ENCODE data around the gene SPDYE8. TPM values are rescaled to one million over a fixed set of nuclear protein-coding genes. Genes with fewer than 3 reads are reported as not detected.
"Not testable (repeated sequence)": the region's sequence is repeated elsewhere in the genome, so short reads cannot be mapped to it uniquely, and the experiment has no call there.

Gene SPDYE8
- total and polyA plus RNA-seq, 2 experiments from 2014 or later = 0.34 TPM; not detected in 1

DNA sequence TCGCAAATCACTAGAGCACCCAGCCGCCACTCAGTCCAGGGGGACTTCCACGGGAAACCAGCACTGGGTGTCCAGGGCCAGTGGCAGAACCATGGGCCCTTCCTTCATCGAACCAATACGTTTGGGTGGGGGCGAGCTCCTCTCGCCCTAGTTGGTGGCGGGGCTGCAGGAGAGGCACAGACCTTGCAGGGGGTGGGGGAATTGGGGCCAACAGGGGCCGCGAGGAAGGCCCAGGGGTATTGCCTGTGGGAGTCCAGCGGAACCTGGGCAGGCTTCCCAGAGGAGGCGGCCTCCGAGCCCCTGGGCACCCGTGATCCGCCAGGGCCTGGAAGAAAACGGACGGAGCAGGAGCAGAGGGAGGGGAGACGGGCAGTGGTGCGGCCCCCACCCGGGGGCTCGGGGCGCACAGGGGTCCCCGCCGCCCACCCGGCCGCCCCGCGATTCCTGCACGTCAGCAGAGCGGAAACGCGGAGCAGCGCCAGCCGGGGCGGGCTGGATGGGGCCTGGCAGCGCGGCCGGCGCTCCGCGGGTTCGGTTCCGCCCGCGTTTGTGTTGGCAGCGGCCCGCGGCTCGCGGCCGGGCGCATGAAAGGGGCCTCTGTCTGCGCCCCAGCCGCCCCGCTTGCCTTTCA, 53.8 kb downstream of the SPDYE8 start:
- H3K4me3 ChIP-seq; H2AFZ ChIP-seq; H3K27me3 Mint-ChIP-seq (ENCODE audit: insufficient read depth, low read depth, poor library complexity); H3K27me3 ChIP-seq (ENCODE audit: insufficient read depth); H4K20me1 ChIP-seq (replicated peaks; ENCODE audit: insufficient read depth); H3K4me1 Mint-ChIP-seq; H3K9me2 ChIP-seq (ENCODE audit: insufficient read depth); H3K27ac Mint-ChIP-seq; H3K27ac ChIP-seq (ENCODE audit: low read depth); H3K4me3 Mint-ChIP-seq; H3K4me2 ChIP-seq; H3K36me3 Mint-ChIP-seq (ENCODE audit: low read depth); H3F3A ChIP-seq (replicated peaks; ENCODE audit: low read depth); H3K9me3 Mint-ChIP-seq; H3K4me1 ChIP-seq (ENCODE audit: insufficient read depth); DNase-seq (ENCODE audit: low spot score); H3K79me2 ChIP-seq (replicated peaks; ENCODE audit: insufficient read depth); H3K36me3 ChIP-seq (ENCODE audit: insufficient read depth): not testable (repeated sequence)
- peak; percentile 46 for ATAC-seq

GRCh38 chr7:72974781-72975180, 54.8 kb downstream of the SPDYE8 start:
- H3K27me3 Mint-ChIP-seq (ENCODE audit: insufficient read depth, low read depth, poor library complexity); DNase-seq (ENCODE audit: low spot score); H3K27me3 ChIP-seq (ENCODE audit: insufficient read depth); H3K79me2 ChIP-seq (replicated peaks; ENCODE audit: insufficient read depth); H3K9me3 Mint-ChIP-seq; H3F3A ChIP-seq (replicated peaks; ENCODE audit: low read depth); H3K9me2 ChIP-seq (ENCODE audit: insufficient read depth); H2AFZ ChIP-seq; H3K4me1 ChIP-seq (ENCODE audit: insufficient read depth); H3K36me3 ChIP-seq (ENCODE audit: insufficient read depth); H3K4me3 Mint-ChIP-seq; H3K27ac ChIP-seq (ENCODE audit: low read depth); H3K4me1 Mint-ChIP-seq; H3K27ac Mint-ChIP-seq; H3K4me2 ChIP-seq; H4K20me1 ChIP-seq (replicated peaks; ENCODE audit: insufficient read depth); H3K4me3 ChIP-seq; H3K36me3 Mint-ChIP-seq (ENCODE audit: low read depth): not testable (repeated sequence)
- ATAC-seq = peak; percentile 16; the same call in 2 of the 3 replicates

DNA sequence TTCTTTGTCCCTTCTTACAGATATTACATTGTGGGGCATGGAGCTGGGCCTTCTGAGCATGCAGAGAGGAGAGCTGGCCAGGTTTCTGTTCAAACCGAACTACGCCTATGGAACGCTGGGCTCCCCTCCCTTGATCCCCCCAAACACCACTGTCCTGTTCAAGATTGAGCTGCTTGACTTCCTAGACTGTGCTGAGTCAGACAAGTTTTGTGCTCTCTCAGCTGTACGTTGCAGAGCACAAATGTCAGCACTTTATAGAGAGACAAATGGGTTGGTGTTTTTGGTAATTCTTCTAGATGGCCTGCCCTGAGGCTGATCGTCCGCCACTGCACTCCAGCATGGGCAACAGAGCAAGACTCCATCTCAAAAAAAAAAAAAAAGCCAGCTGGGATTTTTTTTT, 58.1 kb downstream of the SPDYE8 start:
- H3K79me2 ChIP-seq (replicated peaks; ENCODE audit: insufficient read depth); H3K27ac ChIP-seq (ENCODE audit: low read depth); H3K4me3 Mint-ChIP-seq; H2AFZ ChIP-seq; H3K4me1 Mint-ChIP-seq; H3K9me2 ChIP-seq (ENCODE audit: insufficient read depth); H3K36me3 Mint-ChIP-seq (ENCODE audit: low read depth); H3K36me3 ChIP-seq (ENCODE audit: insufficient read depth); H3F3A ChIP-seq (replicated peaks; ENCODE audit: low read depth); H3K4me1 ChIP-seq (ENCODE audit: insufficient read depth); H3K4me3 ChIP-seq; H3K4me2 ChIP-seq; H4K20me1 ChIP-seq (replicated peaks; ENCODE audit: insufficient read depth); H3K27me3 ChIP-seq (ENCODE audit: insufficient read depth); ATAC-seq; DNase-seq (ENCODE audit: low spot score); H3K9me3 Mint-ChIP-seq; H3K27ac Mint-ChIP-seq; H3K27me3 Mint-ChIP-seq (ENCODE audit: insufficient read depth, low read depth, poor library complexity): not testable (repeated sequence)

Small RNAs within 50 kb of the gene (small RNA-seq; reads per million reads assigned to genes)
- not detected for gene RF00019 (ENCODE audit: low replicate concordance)

Other genes with a start within 250 kb of the SPDYE8 start
- 2.8 and 4.6 TPM in 2 replicates for gene TYW1B, start 201.6 kb downstream of the SPDYE8 start, total RNA-seq (2014; rRNA removed; shearing (Covaris generic))
- 5.6 and 6.2 TPM in 2 replicates for gene TYW1B, start 201.6 kb downstream of the SPDYE8 start, polyA plus RNA-seq (2016; fragmentation: Nextera tagmentation; extraction: Ambion mirVana)
- 37.1 and 39.8 TPM in 2 replicates for gene POM121, start 104.7 kb downstream of the SPDYE8 start, total RNA-seq (2014; rRNA removed; shearing (Covaris generic))
- 24.1 and 24.5 TPM in 2 replicates for gene POM121, start 104.7 kb downstream of the SPDYE8 start, polyA plus RNA-seq (2016; fragmentation: Nextera tagmentation; extraction: Ambion mirVana)
- not detected in 2 replicates for gene TRIM74, start 60.3 kb downstream of the SPDYE8 start, total RNA-seq (2014; rRNA removed; shearing (Covaris generic))
- gene TRIM74, start 60.3 kb downstream of the SPDYE8 start, polyA plus RNA-seq (2016; fragmentation: Nextera tagmentation; extraction: Ambion mirVana) = not detected in 2 replicates
- not detected in 2 replicates for gene SPDYE11, start 28.1 kb upstream of the SPDYE8 start, total RNA-seq (2014; rRNA removed; shearing (Covaris generic))
- gene SPDYE11, start 28.1 kb upstream of the SPDYE8 start, polyA plus RNA-seq (2016; fragmentation: Nextera tagmentation; extraction: Ambion mirVana) = 0.92 and 1.4 TPM in 2 replicates
- not detected in 2 replicates for gene SPDYE9, start 56.3 kb upstream of the SPDYE8 start, total RNA-seq (2014; rRNA removed; shearing (Covaris generic))
- 0.78 and 1.1 TPM in 2 replicates for gene SPDYE9, start 56.3 kb upstream of the SPDYE8 start, polyA plus RNA-seq (2016; fragmentation: Nextera tagmentation; extraction: Ambion mirVana)